ENCODE measurements around the gene RDM1.

The RDM1 gene

DNA sequence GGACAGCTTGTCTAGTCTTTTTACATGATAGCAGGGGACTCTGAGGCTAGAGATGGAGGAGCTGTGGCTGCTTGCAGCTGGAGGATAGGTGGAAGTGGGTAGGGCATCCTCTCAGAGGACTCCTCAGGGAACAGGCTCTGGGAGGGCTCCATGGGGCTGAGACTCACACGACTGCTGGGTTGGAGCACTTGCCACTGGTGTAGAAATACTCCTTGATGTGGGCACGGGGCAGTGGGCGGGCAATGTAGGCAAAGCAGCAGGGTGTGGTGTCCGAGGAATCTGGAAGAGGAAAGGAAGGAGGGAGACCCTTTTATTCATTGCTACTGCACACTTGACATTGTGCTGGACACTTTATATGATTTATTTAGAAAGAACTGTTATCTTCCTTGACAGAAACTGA is 52.2 kb downstream of the RDM1 start:
- H3K4me3 ChIP-seq (replicated peaks; ENCODE audit: low read depth, low read length) = no peak overlapping the region
- DNase-seq (ENCODE audit: low read depth) = no peak
- TF ChIP-seq, protein P1, sequence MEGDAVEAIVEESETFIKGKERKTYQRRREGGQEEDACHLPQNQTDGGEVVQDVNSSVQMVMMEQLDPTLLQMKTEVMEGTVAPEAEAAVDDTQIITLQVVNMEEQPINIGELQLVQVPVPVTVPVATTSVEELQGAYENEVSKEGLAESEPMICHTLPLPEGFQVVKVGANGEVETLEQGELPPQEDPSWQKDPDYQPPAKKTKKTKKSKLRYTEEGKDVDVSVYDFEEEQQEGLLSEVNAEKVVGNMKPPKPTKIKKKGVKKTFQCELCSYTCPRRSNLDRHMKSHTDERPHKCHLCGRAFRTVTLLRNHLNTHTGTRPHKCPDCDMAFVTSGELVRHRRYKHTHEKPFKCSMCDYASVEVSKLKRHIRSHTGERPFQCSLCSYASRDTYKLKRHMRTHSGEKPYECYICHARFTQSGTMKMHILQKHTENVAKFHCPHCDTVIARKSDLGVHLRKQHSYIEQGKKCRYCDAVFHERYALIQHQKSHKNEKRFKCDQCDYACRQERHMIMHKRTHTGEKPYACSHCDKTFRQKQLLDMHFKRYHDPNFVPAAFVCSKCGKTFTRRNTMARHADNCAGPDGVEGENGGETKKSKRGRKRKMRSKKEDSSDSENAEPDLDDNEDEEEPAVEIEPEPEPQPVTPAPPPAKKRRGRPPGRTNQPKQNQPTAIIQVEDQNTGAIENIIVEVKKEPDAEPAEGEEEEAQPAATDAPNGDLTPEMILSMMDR (IDR thresholded peaks at IDR 0.05; ENCODE audit: low read length, missing control alignments) = no peak

DNA sequence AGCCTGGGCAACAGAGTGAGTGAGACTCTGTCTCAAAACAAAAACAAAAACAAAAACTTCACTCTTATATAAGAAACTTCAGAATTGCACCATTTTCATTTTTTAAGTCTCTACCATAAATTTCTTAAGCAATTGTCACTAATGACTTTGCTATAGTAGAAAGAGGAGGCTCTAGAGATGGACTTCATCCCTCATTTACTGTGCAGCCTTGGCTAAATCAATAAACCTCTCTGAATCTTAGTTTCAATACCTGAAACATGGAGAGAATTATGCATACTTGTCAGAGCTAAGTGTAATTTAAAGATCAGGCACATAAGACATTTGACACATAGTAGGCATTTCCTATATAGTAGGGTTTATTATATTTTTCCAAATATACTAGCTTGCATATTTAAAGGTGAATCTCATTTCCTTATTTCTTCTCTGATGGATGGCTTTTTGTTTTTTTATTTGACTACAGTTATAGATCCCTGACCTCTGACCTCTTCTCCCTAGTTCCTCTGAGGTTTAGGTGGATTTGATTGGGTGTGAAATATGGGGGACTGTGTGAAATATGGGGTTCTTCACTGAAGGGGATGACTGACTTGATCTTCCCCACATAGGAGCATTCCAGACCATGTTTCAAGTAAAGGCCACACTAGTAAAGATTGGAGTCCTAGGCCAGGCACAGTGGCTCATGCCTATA is 53.1 kb downstream of the RDM1 start:
- DNase-seq (ENCODE audit: low read depth) = no peak
- TF ChIP-seq, protein P1 (IDR thresholded peaks at IDR 0.05; ENCODE audit: low read length, missing control alignments) = no peak
- H3K4me3 ChIP-seq (replicated peaks; ENCODE audit: low read depth, low read length) = no peak overlapping the region

GRCh38 chr17:35876534-35876933 is 54.0 kb downstream of the RDM1 start:
- TF ChIP-seq, protein P1 (IDR thresholded peaks at IDR 0.05; ENCODE audit: low read length, missing control alignments) = no peak
- no peak overlapping the region for H3K4me3 ChIP-seq (replicated peaks; ENCODE audit: low read depth, low read length)
- no peak for DNase-seq (ENCODE audit: low read depth)

- DNase-seq (ENCODE audit: low read depth) = no peak
- H3K4me3 ChIP-seq (replicated peaks; ENCODE audit: low read depth, low read length) = no peak overlapping the region
Measured at GRCh38 chr17:35875800-35876139, 54.8 kb downstream of the RDM1 start.

DNA sequence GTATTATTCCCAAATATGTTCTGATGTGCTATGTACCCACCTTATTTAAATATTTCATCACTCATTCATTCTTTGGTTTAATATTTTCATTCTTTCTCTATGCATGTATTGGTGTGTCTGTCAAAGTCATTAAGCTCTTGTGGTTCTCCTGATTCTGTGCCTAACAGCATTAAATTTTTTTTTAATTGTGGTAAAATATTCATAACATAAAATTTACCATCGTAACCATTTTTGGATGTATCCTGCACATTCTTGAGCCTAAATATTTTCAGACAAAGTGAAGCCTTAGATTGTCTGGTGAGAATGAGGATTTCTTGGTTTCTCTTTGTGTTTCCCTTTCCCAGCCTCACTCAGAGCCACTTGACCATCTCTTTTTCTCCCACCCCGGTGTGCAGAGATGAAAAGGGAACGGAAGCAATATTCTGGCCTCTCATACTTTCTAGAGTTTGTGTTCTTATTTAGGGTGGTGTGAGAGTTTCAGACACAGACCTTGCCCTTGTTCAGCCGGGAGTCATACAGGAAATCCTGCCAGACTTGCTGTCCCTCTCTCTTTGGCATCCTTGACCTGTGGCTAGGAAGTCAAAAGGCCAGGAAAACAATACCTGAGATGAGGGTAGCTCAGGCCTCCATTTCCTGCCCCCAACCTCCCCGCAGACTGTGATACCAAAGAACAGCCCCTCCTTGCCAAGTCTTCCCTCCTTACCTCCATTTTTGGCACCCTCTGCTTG is 55.3 kb downstream of the RDM1 start:
- no peak overlapping the region for H3K4me3 ChIP-seq (replicated peaks; ENCODE audit: low read depth, low read length)
- DNase-seq (ENCODE audit: low read depth) = no peak

More at GRCh38 chr17:35875800-35876139, 54.8 kb downstream of the RDM1 start:
- TF ChIP-seq, protein P1 (IDR thresholded peaks at IDR 0.05; ENCODE audit: low read length, missing control alignments) = no peak

DNA sequence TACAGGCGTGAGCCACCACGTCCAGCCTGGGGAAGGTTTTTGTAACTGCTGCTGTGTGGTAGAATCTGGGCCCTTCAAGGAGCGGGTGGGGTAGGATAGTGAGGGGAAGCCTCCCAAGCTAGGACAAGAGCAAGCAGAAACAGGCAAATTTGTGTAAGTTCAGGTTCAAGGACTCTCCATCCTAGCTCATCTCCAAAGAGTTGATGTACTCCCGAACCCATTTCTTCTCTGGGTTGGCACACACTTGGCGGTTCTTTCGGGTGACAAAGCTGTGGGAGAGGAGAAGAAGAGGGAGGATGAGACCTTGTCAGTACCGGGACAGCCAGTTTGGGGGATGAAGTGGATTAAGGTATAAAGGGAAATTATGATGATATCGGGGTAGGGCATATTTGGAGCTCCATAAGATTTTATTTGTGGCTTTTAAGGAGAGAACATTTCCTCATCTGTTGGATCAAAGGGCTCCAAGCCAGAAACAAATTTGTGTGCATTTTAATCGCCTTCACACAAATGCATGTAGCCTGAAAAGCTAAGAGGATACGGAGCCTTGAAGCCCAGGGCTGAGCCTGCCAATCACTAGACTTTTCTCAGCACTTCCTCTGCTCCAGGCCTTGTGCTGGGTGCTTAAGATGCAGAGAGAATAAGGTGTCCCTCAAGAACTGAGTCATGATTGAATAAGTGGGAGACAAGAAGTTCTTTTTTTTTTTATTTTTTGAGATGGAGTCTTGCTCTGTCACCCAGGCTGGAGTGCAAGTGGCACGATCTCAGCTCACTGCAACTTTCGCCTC is 58.2 kb downstream of the RDM1 start:
- TF ChIP-seq, protein P1 (IDR thresholded peaks at IDR 0.05; ENCODE audit: low read length, missing control alignments) = no peak

More for the DNA sequence above, 55.3 kb downstream of the RDM1 start:
- TF ChIP-seq, protein P1 (IDR thresholded peaks at IDR 0.05; ENCODE audit: low read length, missing control alignments) = no peak

More for the DNA sequence above, 58.2 kb downstream of the RDM1 start:
- no peak for DNase-seq (ENCODE audit: low read depth)
- H3K4me3 ChIP-seq (replicated peaks; ENCODE audit: low read depth, low read length) = no peak overlapping the region
